ENCODE data around the gene DNAH2.

DNA sequence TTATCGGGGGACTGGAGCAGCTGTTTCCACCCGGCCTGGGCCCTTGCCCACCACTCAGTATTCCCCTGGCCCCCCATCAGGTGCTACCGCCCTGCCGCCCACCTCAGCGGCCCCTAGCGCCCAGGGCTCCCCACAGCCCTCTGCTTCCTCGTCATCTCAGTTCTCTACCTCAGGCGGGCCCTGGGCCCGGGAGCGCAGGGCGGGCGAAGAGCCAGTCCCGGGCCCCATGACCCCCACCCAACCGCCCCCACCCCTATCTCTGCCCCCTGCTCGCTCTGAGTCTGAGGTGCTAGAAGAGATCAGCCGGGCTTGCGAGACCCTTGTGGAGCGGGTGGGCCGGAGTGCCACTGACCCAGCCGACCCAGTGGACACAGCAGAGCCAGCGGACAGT is 131.2 kb downstream of the DNAH2 start:
- TF ChIP-seq, protein P1, sequence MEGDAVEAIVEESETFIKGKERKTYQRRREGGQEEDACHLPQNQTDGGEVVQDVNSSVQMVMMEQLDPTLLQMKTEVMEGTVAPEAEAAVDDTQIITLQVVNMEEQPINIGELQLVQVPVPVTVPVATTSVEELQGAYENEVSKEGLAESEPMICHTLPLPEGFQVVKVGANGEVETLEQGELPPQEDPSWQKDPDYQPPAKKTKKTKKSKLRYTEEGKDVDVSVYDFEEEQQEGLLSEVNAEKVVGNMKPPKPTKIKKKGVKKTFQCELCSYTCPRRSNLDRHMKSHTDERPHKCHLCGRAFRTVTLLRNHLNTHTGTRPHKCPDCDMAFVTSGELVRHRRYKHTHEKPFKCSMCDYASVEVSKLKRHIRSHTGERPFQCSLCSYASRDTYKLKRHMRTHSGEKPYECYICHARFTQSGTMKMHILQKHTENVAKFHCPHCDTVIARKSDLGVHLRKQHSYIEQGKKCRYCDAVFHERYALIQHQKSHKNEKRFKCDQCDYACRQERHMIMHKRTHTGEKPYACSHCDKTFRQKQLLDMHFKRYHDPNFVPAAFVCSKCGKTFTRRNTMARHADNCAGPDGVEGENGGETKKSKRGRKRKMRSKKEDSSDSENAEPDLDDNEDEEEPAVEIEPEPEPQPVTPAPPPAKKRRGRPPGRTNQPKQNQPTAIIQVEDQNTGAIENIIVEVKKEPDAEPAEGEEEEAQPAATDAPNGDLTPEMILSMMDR (conservative IDR thresholded peaks at IDR 0.05; ENCODE audit: low read depth, low read length), result no peak
- no peak for TF ChIP-seq CEBPB (IDR thresholded peaks at IDR 0.05; ENCODE audit: low read depth, low read length)
